HG02852 (cell line): ENCODE results near the gene PPL.

Experiments
- ATAC-seq: cut with Tn5 transposase; IDR thresholded peaks from one replicate; pipeline ENCODE4 v1.9.1; 2021; ENCODE audit warnings: mild to moderate bottlenecking, moderate library complexity; ENCODE audit not compliant: unreplicated experiment

PPL gene

DNA sequence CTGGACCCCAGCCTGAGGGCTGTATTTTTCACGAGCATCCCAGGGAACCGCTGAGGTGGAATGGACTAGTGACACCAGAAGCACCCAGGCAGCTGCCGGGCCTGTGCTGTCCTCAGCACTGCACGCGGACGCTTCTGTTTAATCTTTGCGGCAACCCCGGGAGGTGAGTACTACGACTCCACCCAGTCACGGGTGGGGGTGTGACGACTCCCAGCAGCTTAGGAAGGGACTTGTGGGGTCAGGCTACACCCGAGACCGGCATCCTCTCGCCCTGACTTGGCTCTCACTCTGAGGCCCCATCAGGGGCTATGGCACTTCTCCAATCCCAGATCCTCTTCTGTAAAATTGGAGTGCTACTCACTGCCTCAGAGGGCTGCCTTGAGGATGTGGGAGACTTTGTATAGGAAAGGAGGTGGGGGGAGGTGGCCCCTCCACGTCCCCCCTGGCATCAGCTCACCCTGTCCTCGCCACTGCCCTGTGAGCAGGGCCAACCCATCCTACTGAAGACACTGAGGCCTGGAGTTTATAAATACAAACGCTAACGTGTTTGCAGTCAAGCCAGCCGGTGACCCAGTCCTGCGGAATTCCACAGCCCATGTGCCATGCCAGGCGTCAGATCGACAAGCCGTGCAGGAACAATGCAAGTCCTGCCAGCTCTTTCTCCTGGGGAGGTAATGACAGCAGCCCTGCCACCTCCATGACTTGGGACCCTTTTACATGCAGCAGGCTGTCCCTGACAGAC is 44.4 kb downstream of the PPL start:
- no peak for ATAC-seq

DNA sequence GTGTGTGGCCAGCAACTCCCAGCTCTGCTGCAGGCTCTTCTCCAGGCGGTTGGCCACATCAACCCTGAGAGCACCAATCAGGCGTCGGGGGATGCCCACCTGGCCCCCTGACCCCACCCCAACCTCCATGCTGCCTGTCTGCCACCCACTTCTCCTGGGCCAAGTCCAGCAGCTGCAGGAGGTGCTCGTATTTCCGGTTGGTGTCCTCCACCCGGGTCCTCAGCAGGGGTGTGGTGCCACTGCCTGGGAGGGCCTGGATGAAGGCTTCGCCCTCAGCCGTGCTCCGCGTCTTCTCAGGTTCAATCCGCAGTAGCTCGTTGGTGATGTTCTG is 45.1 kb downstream of the PPL start:
- no peak for ATAC-seq

DNA sequence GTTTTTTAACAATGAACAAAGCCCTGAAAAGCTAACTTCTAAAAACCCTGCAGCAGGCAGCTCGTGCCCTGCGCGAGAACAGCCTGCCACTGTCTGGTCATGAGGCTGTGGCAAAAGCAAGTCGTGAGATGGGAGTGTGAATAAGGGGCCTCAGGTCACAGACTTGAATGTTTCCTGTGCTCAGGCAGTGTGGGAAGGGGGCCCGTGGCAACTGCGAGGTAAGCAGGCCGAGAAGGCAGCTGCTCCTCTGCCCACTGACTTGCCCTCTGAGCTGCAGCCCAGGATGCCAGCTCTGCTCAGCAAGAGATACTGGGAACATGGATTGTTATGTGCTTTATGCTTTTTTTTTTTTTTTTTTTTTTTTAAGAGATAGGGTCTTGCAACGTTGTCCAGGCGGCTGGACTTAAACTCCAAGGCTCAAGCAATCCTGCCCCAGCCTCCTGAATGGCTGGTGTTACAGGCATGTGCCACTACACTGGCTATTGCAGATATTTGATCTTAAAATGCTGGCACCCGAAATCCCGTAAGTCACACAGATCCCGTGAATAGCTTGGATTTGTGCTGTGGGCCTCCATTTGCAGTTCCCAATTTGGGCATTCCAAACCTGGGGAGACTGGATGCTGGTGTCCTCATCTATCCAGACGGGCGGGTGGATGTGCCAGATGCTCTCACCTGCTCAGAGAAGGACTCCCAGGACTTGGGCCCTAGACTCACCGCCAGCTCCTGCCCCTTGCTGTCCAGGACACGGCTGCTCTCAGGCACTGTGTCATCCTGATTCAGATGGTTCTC is 45.7 kb downstream of the PPL start:
- no peak for ATAC-seq

DNA sequence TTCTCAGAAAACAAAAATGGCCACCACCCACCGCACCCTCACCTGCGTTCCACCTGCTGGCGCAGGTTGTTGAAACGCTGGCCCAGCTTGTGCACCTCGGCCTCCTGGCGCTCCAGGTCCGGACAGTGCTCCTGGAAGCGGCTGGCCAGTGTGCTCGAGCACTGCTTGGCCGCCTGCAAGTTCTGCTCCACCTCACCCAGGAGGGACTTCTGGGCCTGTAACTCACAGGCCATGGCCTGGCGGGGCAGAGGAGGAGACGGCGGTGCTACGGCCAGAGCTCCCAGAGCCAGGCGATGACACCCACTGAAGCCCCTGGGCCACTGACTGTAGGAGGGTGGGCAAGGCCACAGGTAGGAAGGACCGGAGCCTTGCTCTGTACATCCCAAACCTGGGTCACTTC is 46.3 kb downstream of the PPL start:
- ATAC-seq, result no peak

DNA sequence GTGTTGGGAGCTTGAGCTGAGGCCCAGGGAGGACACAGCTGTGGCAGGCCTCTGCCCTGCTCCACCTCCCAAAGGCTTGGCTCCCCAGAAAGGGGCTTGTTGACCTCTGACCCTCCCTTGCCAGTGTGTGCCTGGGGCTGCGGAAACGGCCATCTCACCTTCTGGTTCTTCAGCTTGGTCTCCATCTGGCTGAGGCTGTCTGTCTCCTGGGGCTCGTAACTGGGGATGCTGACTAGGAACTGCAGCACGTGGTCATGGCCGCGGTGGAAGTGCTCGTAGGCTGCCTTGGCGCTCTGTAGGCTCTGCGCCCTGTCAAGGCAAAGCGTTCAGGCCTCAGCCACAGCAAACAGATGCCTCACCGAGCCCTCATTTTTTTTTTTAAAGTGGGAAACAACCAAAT is 46.9 kb downstream of the PPL start:
- ATAC-seq, result no peak

DNA sequence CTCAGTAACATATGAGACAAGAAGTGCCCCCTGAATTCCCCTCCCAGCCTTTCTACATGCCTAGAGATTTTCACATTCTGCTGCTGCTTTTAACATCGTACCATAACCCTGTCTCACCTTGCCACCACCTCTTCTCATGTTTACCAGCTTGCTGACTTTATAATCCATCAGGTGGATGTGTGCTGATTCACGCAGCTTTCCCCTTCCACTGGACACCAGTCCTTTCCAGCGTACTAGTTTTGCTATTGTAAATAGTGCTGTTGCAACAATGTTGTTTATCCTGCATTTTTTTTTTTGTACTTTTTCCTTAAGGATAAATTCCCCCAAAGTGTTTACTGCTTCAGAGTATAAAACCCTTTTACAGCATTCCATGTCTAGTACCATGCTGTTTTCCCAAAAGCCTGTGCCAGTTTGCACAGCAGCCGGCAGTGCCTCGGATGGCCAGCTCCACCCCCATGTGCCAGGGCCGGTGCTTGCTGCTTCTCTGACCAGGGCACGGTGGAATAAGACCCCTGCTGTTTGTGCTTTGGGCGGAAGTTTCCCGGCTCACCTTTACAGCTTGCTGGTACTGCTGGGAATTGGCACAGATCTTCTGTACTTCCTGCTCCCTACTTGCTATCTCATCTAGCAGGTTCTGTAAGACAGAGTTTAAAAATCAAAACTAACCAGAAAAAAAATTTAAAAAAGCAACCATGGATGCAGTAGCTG is 48.4 kb downstream of the PPL start:
- ATAC-seq, result no peak

DNA sequence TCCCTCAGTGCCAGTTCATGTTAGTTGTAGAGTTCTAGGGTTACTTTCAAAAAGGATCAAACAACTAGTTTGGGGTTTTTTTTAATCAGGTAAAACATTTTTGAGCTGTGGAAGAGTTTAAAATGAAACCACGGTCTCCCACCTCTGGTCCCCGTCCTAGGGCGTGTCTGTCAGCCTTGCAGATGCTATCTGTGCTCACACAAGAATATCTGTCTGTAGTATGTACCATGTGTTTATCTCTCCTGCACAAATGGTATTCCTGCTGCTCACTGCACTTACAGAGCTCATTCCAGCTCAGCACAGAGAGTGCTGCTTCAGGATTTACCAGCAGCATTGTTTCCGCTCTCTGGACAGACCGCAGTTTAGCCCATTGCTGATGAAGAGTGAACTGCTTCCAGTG is 50.8 kb downstream of the PPL start:
- no peak for ATAC-seq

DNA sequence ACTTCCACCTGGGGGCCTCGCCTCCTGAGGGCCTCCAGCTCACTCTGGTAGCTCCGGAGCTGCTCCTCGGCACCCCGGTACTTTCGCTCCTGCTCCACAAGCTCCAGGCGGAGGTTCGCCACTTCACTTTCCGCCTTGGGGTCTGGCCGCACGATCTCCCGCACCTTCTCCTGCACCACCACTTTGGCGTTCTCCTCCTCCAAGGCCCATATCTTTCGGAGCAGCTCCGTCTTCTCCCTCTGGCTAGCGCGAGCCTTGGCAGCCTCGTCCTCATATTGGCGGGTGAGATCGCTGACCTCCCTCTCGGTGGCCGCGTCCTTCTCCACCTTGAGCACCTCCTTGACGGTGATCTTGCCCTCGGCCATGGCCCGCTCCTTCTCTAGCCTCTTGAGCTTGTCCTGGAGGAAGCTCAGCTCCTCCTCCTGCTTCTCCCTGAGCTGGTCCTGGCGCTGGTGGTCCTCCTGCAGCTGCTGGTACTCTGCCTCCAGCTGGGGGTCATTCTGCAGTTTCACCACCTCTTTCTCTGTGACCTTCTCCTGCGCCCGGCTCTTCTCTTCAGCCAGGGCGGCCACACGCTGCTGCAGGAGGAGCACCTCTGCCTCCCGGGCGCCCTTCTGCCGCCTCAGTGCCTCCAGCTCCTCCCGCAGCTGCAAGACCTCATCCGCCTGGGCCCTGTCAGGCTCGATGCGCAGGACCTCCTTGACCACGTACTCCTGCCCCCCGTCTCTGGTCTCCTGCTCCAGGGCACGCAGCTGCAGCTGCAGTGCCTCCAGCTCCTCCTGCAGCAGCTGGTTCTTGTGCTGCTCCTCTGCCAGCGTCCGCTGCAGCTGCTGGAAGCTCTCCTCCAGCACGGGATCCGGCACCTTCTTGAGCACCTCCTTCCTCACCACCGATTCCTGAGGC is 51.7 kb downstream of the PPL start:
- no peak for ATAC-seq

DNA sequence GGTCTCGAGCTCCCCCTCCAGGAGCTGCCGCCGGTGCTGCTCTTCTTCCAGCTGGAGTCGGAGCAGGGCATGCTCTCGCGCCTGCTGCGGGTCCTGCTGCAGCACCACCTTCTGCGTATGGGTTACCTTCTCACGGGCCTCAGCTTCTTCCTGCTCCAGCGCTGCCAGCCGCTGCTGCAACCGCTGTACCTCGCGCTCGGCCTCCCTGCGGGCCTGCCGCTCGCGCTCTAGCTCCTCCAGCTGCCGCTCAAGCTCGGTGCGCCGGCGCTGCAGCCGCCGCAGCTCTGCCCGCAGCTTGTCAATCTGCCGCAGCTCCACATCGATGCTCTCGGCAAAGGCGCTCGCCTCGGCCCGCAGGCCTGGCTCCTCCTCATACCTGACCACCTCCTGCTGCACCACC is 52.7 kb downstream of the PPL start:
- no peak for ATAC-seq

DNA sequence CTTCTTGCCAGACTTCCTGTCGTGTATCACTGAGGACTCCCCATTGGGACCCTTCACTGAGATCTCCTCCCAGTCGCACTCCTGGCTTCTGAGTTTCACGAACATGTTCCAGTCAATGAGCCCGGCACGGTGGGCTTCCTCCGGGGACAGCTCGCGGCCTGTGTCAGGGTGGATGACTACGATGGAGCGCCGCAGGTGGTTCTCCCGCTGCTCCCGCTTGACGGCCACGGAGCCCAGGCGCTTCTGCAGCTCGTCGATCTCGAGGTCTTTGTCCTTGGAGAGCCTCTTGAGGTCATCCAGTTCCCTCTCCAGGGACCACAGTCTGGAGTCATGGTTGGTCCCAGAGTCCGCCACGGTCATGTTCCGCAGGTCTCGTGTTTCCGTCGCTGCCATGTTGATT is 53.4 kb downstream of the PPL start:
- no peak for ATAC-seq

DNA sequence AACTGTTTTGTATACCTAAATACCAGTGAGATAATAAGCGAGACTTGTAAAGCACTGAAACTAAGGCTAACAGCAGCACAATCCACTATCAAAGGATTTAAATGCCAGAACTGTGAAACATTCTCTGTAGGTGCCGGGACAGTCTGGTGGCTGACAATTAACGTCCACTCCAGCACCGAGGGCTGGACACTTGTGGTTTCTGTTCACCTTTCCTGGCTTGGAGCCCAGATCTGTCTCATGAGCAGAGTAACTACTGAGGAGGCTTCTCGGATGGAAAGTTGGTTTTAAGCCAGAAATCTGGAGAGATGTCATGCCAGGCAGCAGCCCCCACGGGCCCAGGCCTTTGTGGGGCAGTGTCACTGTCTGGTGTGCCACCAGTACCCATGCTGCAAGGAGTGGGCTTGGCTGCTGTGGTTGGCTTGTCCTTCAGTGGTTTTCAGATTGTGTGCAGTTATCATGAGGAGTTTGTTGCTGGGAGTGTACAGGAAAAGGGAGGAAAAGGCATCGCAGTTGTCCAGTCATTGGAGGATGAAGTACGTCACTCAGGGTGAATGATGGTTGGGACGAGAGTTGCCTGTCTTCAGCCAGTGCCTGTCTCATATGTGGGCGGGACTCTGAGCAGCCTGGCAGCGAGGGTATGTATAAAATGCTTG is 54.2 kb downstream of the PPL start:
- ATAC-seq, result no peak

DNA sequence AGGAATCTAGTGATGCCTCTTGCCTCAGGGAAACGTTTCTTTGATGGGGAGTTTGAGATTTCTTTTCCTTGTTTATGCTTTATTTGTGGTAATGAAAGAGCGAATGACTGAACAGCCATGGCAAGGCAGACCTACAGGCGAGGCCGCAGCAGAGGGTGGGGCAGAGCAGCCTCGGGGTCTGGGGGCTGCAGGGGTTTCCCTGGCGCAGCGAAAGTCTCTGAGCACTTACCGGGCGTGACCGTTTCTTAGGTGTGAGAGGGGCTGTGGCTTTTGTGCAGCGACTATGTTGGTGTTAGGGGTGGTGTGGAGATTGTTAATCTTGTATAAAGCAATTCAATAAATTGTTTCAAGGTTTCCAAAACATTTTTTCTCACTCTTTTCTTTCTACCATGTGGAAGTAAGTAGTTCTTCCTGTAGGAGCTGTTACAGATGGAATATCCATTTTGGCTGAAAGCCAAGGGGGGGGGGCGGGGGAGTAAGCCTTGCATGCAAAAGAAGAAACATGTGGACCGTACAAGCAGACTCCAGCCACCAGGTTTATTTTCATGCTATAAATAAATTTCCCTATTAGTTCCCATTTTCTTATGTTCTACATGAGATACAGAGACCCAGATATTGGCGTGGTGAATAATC is 54.8 kb downstream of the PPL start:
- no peak for ATAC-seq

DNA sequence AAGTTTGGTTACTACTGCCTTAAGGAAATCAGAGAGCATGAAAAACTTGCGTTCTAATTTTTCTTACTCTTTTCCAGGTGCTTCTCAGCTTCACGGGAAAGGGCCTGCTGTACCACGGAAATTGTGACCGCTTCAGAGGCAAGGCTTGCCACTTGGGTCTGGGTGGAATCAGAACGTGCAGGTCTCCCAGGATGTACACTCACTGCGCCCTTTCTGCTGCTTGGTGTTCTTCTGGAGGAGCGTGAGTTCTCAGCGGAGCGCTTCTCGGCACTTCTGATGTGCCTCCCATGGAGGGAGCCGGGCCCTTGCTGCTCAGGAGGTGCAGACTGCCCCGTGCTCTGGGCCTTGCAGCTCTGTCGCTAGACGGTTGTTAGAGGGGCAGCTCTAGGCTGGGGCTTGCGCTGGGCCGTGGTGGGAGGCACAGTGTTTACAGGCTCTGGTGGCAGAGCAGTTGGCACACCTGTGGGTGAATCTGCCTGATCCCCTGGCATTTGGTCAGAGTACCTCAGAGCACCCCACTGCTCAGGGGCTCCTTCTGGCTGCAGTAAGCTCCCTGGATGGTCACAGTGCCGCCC is 56.9 kb downstream of the PPL start:
- ATAC-seq, result no peak

DNA sequence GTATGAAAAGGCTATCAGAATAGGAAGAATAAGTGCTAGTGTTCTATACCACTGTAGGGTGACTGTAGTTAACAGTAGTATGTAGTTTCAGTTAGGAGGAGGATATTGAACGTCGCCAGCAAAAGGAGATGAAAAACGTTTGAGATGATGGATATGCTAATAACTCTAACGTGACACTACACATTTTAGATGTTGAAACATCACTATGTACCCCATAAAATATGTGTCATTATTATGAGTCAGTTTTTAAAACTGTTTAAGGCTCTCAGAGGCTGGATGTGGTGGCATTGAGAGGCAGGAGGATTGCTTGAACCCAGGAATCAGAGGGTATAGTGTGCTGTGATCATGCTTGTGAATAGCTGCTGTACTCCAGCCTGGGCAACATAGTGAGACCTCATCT is 57.9 kb downstream of the PPL start:
- no peak for ATAC-seq

DNA sequence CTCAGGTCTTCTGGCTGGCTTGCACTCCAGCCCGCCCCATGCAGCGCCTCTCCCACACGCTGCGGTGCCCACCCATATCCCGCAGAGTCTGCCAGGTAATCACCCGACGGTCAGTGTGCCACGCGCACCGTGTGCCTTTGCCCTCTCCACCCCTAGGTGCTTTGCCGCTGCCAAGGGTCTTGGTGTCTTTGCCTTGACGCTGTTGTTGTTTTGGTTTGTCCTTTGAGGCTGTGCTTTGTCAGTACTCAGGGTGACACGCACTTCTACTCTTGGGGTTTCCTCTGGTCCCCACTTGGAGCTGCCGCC is 59.6 kb downstream of the PPL start:
- no peak for ATAC-seq

DNA sequence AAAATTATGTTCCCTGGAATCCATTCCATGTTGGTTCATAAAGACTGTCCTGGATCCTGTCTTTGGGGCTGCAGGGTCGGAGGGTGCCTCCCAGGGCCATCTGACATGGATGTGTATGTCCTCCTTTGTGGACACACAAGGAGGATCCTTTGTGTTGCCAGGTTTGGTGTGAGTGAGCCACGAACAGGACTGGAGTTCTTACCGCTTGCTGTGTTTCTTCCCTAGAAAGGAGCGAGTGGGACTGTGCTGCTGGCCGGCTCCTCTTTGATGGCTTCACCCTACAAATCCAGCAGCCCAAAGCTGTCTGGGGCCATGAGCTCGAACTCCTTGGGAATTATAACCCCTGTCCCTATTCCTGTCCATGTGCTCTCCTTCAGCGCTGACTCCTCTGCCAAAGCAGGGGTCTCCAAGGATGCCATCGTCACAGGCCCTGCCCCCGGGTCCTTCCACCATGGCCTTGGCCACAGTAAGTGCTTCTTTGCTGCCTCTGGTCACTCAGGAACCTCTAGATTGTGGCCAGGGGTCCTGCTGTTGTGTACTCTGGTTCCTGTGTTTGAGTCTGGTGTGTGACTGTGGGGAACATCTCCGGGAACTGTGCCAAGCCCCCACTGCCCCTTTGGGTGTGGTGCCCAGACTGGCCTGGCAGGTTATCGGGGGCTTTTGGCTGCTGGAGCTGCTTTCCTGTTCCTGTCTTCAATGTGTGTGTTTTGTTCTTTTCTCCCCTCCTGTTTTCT is 60.1 kb downstream of the PPL start:
- ATAC-seq, result no peak

DNA sequence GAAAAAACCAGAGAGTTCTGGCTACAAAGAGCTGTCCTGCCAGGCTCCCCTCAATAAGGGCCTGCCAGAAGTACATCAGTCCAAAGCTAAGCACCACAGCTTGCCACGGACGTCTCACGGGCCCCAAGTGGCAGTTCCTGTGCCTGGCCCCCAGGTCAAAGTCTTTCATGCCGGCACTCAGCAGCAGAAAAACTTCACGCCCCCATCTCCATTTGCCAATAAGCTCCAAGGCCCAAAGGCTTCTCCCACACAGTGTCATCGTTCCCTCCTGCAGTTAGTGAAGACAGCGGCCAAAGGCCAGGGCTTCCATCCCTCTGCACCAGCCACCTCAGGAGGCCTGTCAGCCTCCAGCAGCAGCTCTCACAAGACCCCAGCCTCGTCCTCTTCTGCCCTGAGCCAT is 62.3 kb downstream of the PPL start:
- ATAC-seq, result no peak

DNA sequence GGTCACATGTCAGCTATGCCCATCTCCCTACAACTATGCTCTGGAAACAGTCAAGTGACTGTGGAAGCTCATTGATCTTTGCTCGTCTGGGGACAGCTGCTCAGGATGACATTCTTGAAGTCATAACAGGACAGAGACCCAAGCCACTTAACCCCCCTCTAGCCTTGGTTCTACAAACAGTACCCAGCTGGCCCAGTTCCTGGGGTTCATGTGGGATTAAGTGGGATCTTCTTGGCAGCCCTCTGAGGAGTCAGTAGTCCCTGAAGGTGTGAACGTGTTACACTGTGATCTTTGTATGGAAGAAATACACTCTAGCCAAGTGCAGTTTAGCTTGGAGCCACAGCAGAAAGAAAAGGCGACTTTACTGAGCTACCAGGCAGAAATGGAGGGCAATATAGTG is 63.9 kb downstream of the PPL start:
- ATAC-seq, result no peak

DNA sequence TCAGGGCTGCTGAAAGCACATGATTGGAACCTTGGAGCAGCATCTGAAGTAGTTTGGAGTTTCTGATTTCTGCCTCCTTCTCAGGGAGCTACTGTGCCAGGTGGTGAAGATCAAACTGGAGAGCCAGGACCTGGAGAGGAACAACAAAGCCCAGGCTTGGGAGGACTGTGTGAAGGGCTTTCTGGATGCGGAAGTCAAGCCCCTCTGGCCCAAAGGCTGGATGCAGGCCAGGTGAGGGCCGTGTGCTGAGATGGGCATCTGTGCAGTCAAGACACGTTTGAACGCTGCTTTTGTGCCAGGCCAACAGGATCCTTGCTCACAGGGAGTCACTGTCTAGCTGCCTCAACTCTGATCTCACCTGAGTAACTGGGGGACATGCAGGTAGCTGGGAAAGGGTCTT is 65.9 kb downstream of the PPL start:
- ATAC-seq, result no peak
